Neuronal stem cell (in vitro differentiated cells): ENCODE measurements around the gene PARP3. TPM values are rescaled to one million over a fixed set of nuclear protein-coding genes. Genes with fewer than 3 reads are reported as not detected.

ENCODE experiments used
- DNase-seq: peaks from one replicate; pipeline ENCODE4 v3.0.0-alpha.2; 2013; ENCODE audit warnings: low spot score
- H2AFZ ChIP-seq: one replicate; pipeline ENCODE4 v1.6.1; 2013; ENCODE audit warnings: mild to moderate bottlenecking, low read length, inconsistent platforms
- H2AK5ac ChIP-seq: 2 replicates; pipeline ENCODE4 v1.6.1; 2013; ENCODE audit warnings: low read depth, mild to moderate bottlenecking, inconsistent platforms, low read length, moderate library complexity, mixed read lengths
- H2BK120ac ChIP-seq: 2 replicates; pipeline ENCODE4 v1.6.1; 2013; ENCODE audit warnings: low read depth, mild to moderate bottlenecking, inconsistent platforms, low read length, moderate library complexity, mixed read lengths
- H2BK12ac ChIP-seq: one replicate; pipeline ENCODE4 v1.6.1; 2013; ENCODE audit warnings: low read length, inconsistent platforms
- H2BK15ac ChIP-seq: 2 replicates; pipeline ENCODE4 v1.6.1; 2013; ENCODE audit warnings: mild to moderate bottlenecking, low read length, inconsistent platforms, mixed read lengths
- H2BK5ac ChIP-seq: one replicate; pipeline ENCODE4 v1.6.1; 2013; ENCODE audit warnings: inconsistent platforms, mild to moderate bottlenecking, low read length, moderate library complexity
- H3K14ac ChIP-seq: one replicate; pipeline ENCODE4 v1.6.1; 2013; ENCODE audit warnings: low read length, inconsistent platforms
- H3K18ac ChIP-seq: 2 replicates; pipeline ENCODE4 v1.6.1; 2013; ENCODE audit warnings: low read length, inconsistent platforms
- H3K23ac ChIP-seq: 2 replicates; pipeline ENCODE4 v1.6.1; 2013; ENCODE audit warnings: low read depth, mild to moderate bottlenecking, mixed read lengths, low read length, inconsistent platforms; ENCODE audit not compliant: poor library complexity
- H3K27ac ChIP-seq: replicated peaks from 3 replicates; pipeline ENCODE4 v1.5.1; 2013; ENCODE audit warnings: low read length, inconsistent platforms
- H3K27me3 ChIP-seq, 3 experiments: 2 replicates each; pipeline ENCODE4 v1.6.1; 2013; ENCODE audit warnings: low read length in 3 of 3, mild to moderate bottlenecking in 2 of 3, inconsistent platforms in 1 of 3, low read depth in 1 of 3, mixed read lengths in 1 of 3, moderate library complexity in 1 of 3; ENCODE audit not compliant: control insufficient read depth in 3 of 3, insufficient read depth in 3 of 3
- H3K36me3 ChIP-seq, 2 donors: replicated peaks in 1 of 2; 2 replicates each; pipeline ENCODE4 v1.6.1; 2013; ENCODE audit warnings: low read length in 2 of 2; ENCODE audit not compliant: control insufficient read depth in 2 of 2, insufficient read depth in 2 of 2
- H3K4ac ChIP-seq: 2 replicates; pipeline ENCODE4 v1.6.1; 2013; ENCODE audit warnings: inconsistent platforms, mild to moderate bottlenecking, low read length, moderate library complexity
- H3K4me1 ChIP-seq, 2 donors: 1 replicate in 1 of 2; 2 replicates in 1 of 2; pipeline ENCODE4 v1.6.1; 2013; ENCODE audit warnings: low read length in 2 of 2, low read depth in 1 of 2; ENCODE audit not compliant: control insufficient read depth in 2 of 2, insufficient read depth in 1 of 2
- H3K4me2 ChIP-seq: one replicate; pipeline ENCODE4 v1.6.1; 2013; ENCODE audit warnings: mild to moderate bottlenecking, low read length, inconsistent platforms; ENCODE audit not compliant: insufficient read depth, poor library complexity, severe bottlenecking
- H3K4me3 ChIP-seq, 2 donors: 2 replicates each; pipeline ENCODE4 v1.5.1; 2013; ENCODE audit warnings: low read length in 2 of 2, mild to moderate bottlenecking in 2 of 2, inconsistent platforms in 1 of 2, moderate library complexity in 1 of 2
- H3K79me1 ChIP-seq: one replicate; pipeline ENCODE4 v1.6.1; 2013; ENCODE audit warnings: low read depth, mild to moderate bottlenecking, inconsistent platforms, low read length, moderate library complexity
- H3K9ac ChIP-seq: one replicate; pipeline ENCODE4 v1.6.1; 2013; ENCODE audit warnings: mild to moderate bottlenecking, low read depth, low read length, inconsistent platforms; ENCODE audit not compliant: poor library complexity
- H3K9me3 ChIP-seq, 2 donors: replicated peaks in 1 of 2; 2 replicates each; pipeline versions ENCODE3 to v1.6.1; 2013; ENCODE audit warnings: low read length in 2 of 2, mild to moderate bottlenecking in 2 of 2, inconsistent platforms in 1 of 2, low read depth in 1 of 2, mixed read lengths in 1 of 2, moderate library complexity in 1 of 2; ENCODE audit not compliant: control insufficient read depth in 2 of 2, insufficient read depth in 1 of 2
- H4K8ac ChIP-seq: one replicate; pipeline ENCODE4 v1.6.1; 2013; ENCODE audit warnings: low read depth, mild to moderate bottlenecking, inconsistent platforms, low read length, moderate library complexity
- H4K91ac ChIP-seq: one replicate; pipeline ENCODE4 v1.6.1; 2013; ENCODE audit warnings: low read length, low read depth, mild to moderate bottlenecking, inconsistent platforms; ENCODE audit not compliant: poor library complexity
- WGBS, 2 donors: extraction: QIAGEN DNeasy Blood & Tissue Kit; methylation state at CpG; one replicate each; pipeline ENCODE4 v1.1.7; 2013; ENCODE audit warnings: missing lambda C conversion rate in 2 of 2, mixed read lengths in 1 of 2; ENCODE audit not compliant: insufficient read length in 2 of 2, insufficient replicate concordance in 1 of 2; ENCODE audit errors: extremely low coverage in 2 of 2; 5-methylcytosine and 5-hydroxymethylcytosine counted together
- polyA plus RNA-seq, 2 experiments: library from polyadenylated mRNA; stranded (reverse); fragments of 200-250 nt; gene quantifications; one replicate each; pipeline ENCODE4 v1.2.3, GENCODE V29; 2013

Gene PARP3
- polyA plus RNA-seq (2013, experiment 1 of 2), result 1.2 TPM
- 1.2 TPM for polyA plus RNA-seq (2013, experiment 2 of 2)

- Histone ChIP-seq H2AK5ac (peak within 1 kb of the TSS; percentile 10), H3K36me3 (peaks cover 10 to 24% of the 10 kb centered on the region in 2 donors), H3K27ac (no peak within 1 kb of the TSS), H2BK12ac (peak within 1 kb of the TSS; percentile 91), H3K23ac (peak within 1 kb of the TSS; percentile 75), H4K8ac (peak within 1 kb of the TSS; percentile 74), H2BK120ac (peak within 1 kb of the TSS; percentile 52), H2BK5ac (peak within 1 kb of the TSS; percentile 26), H3K4ac (peak within 1 kb of the TSS; percentile 19), H3K18ac (peak within 1 kb of the TSS; percentile 86), H3K79me1 (peaks cover 5% of the 10 kb centered on the region), H3K14ac (peak within 1 kb of the TSS; percentile 58), H2AFZ (peak within 1 kb of the TSS; percentile 96), H3K27me3 (no peaks in the 10 kb centered on the region), H3K9ac (peak within 1 kb of the TSS; percentile 83), H3K9me3 (no peaks in the 10 kb centered on the region), H2BK15ac (peak within 1 kb of the TSS; percentile 47), H3K4me1 (peaks cover 7% of the 10 kb centered on the region in 2 donors), H3K4me3 (peak within 1 kb of the TSS; percentile 56 to 90), H3K4me2 (peak within 1 kb of the TSS; percentile 86), H4K91ac (peak within 1 kb of the TSS; percentile 39)
- peak; percentile 100 for DNase-seq
- WGBS, 2 donors, result no CpG with 5 or more reads among the region's 67 CpGs
Measured at GRCh38 chr3:51941798-51942602, at the start of gene PARP3, which contains the start of gene RRP9. TSS of gene PARP3 (plus strand) at chr3:51942363. CDS start at chr3:51943356, 993 bp downstream. TSS of gene RRP9 (minus strand) at chr3:51941904. CDS start at chr3:51941867, 37 bp downstream.

DNA sequence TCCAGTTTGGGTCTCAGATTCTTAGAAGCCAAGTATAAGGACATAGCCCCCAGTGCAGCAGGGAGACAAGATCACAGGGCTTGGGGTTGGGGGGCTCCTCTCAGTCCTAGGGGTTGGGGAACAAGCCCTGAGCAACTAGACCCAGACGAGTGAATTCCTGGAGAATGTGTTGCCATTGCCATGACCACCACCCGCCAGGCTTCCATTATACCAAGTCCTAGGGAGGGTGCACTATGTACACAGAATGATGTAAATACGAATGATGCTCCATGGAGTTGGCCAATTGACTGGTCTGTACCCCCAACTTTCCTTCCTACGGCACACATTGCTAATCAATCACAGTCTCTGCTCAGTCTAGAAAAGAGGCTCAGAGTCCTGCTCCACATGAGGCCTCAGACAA lies 47.8 kb upstream of the PARP3 start:
- Histone ChIP-seq H3K36me3 (no peaks in the 10 kb centered on the region), H2BK12ac (no peak overlapping the region), H3K79me1 (no peaks in the 10 kb centered on the region), H2BK120ac (no peak overlapping the region), H3K27ac (no peak overlapping the region), H3K4ac (no peak overlapping the region), H3K14ac (no peak overlapping the region), H2AK5ac (no peak overlapping the region), H2BK5ac (no peak overlapping the region), H3K4me1 (peaks cover 0 to 5% of the 10 kb centered on the region in 2 donors), H4K91ac (no peak overlapping the region), H3K23ac (no peak overlapping the region), H3K9ac (no peak overlapping the region), H3K4me2 (no peak overlapping the region), H4K8ac (no peak overlapping the region), H2BK15ac (no peak overlapping the region), H2AFZ (no peak overlapping the region), H3K9me3 (no peaks in the 10 kb centered on the region), H3K4me3 (no peak overlapping the region), H3K27me3 (peaks cover 0 to 4% (median 0%) of the 10 kb centered on the region in 3 experiments), H3K18ac (no peak overlapping the region)
- DNase-seq, result no peak
- WGBS, 2 donors, result no CpG with 5 or more reads among the region's 4 CpGs

GRCh38 chr3:51894939-51895338 lies 47.2 kb upstream of the PARP3 start:
- no peak overlapping the region for H3K4me2 ChIP-seq
- no peaks in the 10 kb centered on the region for H3K36me3 ChIP-seq
- H4K91ac ChIP-seq, result peak overlapping the region; percentile 67
- H3K4me3 ChIP-seq, result no peak overlapping the region
- no peak overlapping the region for H2BK5ac ChIP-seq
- no peak overlapping the region for H3K27ac ChIP-seq
- no peaks in the 10 kb centered on the region for H3K79me1 ChIP-seq
- no peak overlapping the region for H2BK120ac ChIP-seq
- H3K18ac ChIP-seq, result no peak overlapping the region
- no CpG with 5 or more reads among the region's 16 CpGs for WGBS, 2 donors
- peaks cover 0 to 4% (median 0%) of the 10 kb centered on the region in 3 experiments for H3K27me3 ChIP-seq
- DNase-seq, result no peak
- H2AFZ ChIP-seq, result no peak overlapping the region
- H3K14ac ChIP-seq, result no peak overlapping the region
- no peak overlapping the region for H2BK12ac ChIP-seq
- H3K23ac ChIP-seq, result no peak overlapping the region
- H3K9ac ChIP-seq, result no peak overlapping the region
- H3K4ac ChIP-seq, result no peak overlapping the region
- H2AK5ac ChIP-seq, result no peak overlapping the region
- no peak overlapping the region for H4K8ac ChIP-seq
- peaks cover 0 to 5% of the 10 kb centered on the region in 2 donors for H3K4me1 ChIP-seq
- no peak overlapping the region for H2BK15ac ChIP-seq
- H3K9me3 ChIP-seq, result no peaks in the 10 kb centered on the region

DNA sequence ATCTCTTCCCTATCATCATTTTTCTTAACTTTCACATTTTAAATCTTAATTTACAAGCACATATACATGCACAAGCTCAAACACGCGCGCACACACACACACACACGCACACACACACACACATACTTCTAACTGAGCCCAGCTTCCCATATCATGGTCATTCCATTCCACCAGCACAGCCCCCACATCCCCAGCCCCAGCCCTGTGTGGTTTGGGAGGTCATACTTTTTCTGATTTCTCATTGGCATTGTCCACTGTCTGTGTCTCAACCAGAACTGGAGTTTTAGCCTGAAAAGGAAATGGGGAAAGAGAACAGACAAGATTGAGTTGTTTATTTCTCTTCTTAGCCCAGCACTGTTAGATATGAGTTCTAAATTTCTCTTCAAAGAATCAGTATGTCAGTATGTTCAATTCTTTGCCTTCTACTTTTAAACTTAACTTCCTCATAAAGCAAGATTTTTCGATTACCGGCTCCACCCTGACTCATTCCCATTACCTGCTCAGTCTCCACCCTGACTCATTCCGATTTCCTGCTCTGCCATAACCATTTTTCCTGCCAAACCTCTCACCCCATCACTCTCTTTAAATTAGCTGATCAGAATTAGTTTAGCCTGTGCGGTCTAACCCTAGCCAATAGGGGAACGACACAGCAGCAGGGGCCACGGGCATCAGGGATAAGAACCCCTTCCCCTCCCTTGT lies 45.4 kb upstream of the PARP3 start:
- no peaks in the 10 kb centered on the region for H3K27me3 ChIP-seq
- no peak overlapping the region for H3K4me2 ChIP-seq
- no peaks in the 10 kb centered on the region for H3K79me1 ChIP-seq
- no peaks in the 10 kb centered on the region for H3K9me3 ChIP-seq
- H2BK15ac ChIP-seq, result no peak overlapping the region
- H3K36me3 ChIP-seq, result no peaks in the 10 kb centered on the region
- H3K14ac ChIP-seq, result no peak overlapping the region
- no peak overlapping the region for H2BK5ac ChIP-seq
- no peak overlapping the region for H2BK12ac ChIP-seq
- H2AK5ac ChIP-seq, result no peak overlapping the region
- no peak overlapping the region for H3K9ac ChIP-seq
- H3K4ac ChIP-seq, result no peak overlapping the region
- DNase-seq, result no peak
- H2BK120ac ChIP-seq, result no peak overlapping the region
- H4K91ac ChIP-seq, result no peak overlapping the region
- no peak overlapping the region for H2AFZ ChIP-seq
- H3K23ac ChIP-seq, result no peak overlapping the region
- H3K4me1 ChIP-seq, result peaks cover 0 to 5% of the 10 kb centered on the region in 2 donors
- 100% methylated on average over 3 to 4 of the region's 10 CpGs for WGBS, 2 donors
- no peak overlapping the region for H4K8ac ChIP-seq
- no peak overlapping the region for H3K4me3 ChIP-seq
- no peak overlapping the region for H3K27ac ChIP-seq
- H3K18ac ChIP-seq, result no peak overlapping the region
